Measurements from ENCODE around the gene WASF3. TPM values are rescaled to one million over a fixed set of nuclear protein-coding genes. Genes with fewer than 3 reads are reported as not detected.

The WASF3 gene
- total RNA-seq, 4 donors from 2014 or later = 34.8 to 101 (median 49.3) TPM

GRCh38 chr13:26596458-26596857 lies 39.0 kb downstream of the WASF3 start:
- TF ChIP-seq CTCF (IDR thresholded peaks at IDR 0.05; ENCODE audit: low read depth) = no peak

DNA sequence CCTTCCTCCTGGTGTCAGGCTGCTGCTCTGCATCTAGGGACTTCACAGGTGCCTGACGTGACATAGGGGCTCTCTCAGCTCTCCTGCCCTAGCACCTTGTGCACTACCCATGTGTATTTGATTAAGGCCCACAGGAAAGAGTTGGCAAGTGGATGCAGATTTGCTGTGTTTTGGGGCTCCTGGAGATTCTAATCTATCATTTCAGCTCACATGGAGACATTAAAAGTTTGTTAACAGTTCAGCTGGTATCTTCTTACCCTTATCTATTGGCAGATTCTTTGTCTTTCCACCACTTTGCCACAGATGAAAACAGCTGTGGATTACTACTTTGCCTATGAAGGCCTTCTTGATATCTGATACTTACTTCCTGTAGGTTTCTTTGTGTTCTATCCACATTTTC lies 41.9 kb downstream of the WASF3 start:
- no peak for TF ChIP-seq CTCF (IDR thresholded peaks at IDR 0.05; ENCODE audit: low read depth)

- TF ChIP-seq CTCF (IDR thresholded peaks at IDR 0.05; ENCODE audit: low read depth) = no peak
Measured at GRCh38 chr13:26599860-26600259, 42.4 kb downstream of the WASF3 start.

DNA sequence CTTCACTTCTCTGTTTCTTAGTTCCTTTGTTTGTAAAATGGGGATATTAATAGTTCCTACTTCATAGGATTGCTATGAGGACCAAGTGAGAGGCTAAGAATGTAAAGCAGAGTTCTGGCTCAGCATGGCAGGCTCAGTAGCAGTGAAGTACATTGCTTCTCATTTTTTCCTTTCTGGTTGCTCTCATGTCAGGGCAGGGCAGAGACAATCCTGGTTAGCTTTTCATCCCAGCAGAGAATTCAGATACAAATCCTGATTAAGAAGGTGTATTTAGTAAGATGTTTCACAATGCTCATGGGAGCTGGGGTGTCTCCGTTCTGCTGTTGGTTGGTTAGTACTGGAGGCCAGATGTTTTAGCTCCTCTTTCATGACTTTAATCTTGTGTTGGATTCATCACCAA lies 42.9 kb downstream of the WASF3 start:
- TF ChIP-seq CTCF (IDR thresholded peaks at IDR 0.05; ENCODE audit: low read depth) = no peak

GRCh38 chr13:26601669-26602068 lies 44.2 kb downstream of the WASF3 start:
- TF ChIP-seq CTCF (IDR thresholded peaks at IDR 0.05; ENCODE audit: low read depth) = no peak

DNA sequence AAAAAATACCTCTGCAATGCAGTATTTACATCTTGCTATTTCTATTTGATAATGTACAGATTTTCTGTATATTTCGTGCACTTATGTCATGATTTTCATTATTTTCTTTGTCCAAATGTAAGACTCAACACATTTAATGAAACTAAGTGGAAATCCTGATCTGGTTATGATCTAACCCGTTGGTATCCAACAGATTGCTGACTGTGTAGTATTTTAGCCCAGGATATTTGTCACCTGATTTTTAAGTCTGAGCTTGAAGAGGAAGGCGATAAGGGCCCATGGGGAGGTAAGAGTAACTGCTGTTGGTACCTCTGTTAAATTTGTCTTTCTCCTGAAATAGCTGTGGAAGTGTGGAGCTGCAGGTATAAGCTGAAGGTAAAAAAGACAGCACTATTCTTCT lies 45.3 kb downstream of the WASF3 start:
- TF ChIP-seq CTCF (IDR thresholded peaks at IDR 0.05; ENCODE audit: low read depth) = no peak

- no peak for TF ChIP-seq CTCF (IDR thresholded peaks at IDR 0.05; ENCODE audit: low read depth)
Measured at GRCh38 chr13:26604784-26605545, 47.5 kb downstream of the WASF3 start.
